Activated naive CD4-positive, alpha-beta T cell treated with anti-CD3 and anti-CD28 coated beads for 36 hours (primary cell): ENCODE data around the gene RNGTT. TPM values are rescaled to one million over a fixed set of nuclear protein-coding genes. Genes with fewer than 3 reads are reported as not detected.
"Not testable (repeated sequence)": the region's sequence is repeated elsewhere in the genome, so short reads cannot be mapped to it uniquely, and the experiment has no call there.

Experiments
- CTCF ChIA-PET: fragments of 350-600 bp; sonication (Branson Sonifier 250); formaldehyde crosslinking; loops from one replicate; lab custom pipeline; 2021; ENCODE audit warnings: antibody characterized with exemption; lab: Charles Lee
- DNase-seq: peaks from one replicate; pipeline ENCODE4 v3.0.0-alpha.2; 2020
- H3K27ac Mint-ChIP-seq: one replicate; pipeline ENCODE4 v1.8.0; 2021; ENCODE audit warnings: mild to moderate bottlenecking, mixed read lengths
- H3K27me3 Mint-ChIP-seq: one replicate; pipeline ENCODE4 v1.8.0; 2021; ENCODE audit warnings: low read depth, mixed read lengths
- H3K36me3 Mint-ChIP-seq: one replicate; pipeline ENCODE4 v1.8.0; 2021; ENCODE audit warnings: low read depth, mixed read lengths
- H3K4me1 Mint-ChIP-seq: one replicate; pipeline ENCODE4 v1.8.0; 2021; ENCODE audit warnings: low read depth, mixed read lengths
- H3K4me3 Mint-ChIP-seq: one replicate; pipeline ENCODE4 v1.8.0; 2021; ENCODE audit warnings: mild to moderate bottlenecking, moderate library complexity, mixed read lengths
- H3K9me3 Mint-ChIP-seq: one replicate; pipeline ENCODE4 v1.8.0; 2021; ENCODE audit warnings: mixed read lengths
- intact Hi-C: fragments of 100-400 bp; cut with micrococcal nuclease; formaldehyde crosslinking; loops from one replicate; pipeline ENCODE4 v1.15.1; 2023
- total RNA-seq, 2 experiments: library from RNA; stranded (reverse); gene quantifications; one replicate each; pipeline ENCODE4 v1.2.3, GENCODE V29; 2021

RNGTT gene
- total RNA-seq, 2 experiments from 2014 or later = 21.7 to 23.5 TPM

- intact Hi-C loops = no loop called here
- Mint-ChIP-seq H3K36me3 (peaks cover 29% of the 10 kb centered on the region), H3K4me3 (no peak overlapping the region), H3K9me3 (peaks cover 17% of the 10 kb centered on the region), H3K4me1 (peaks cover 6% of the 10 kb centered on the region), H3K27me3 (no peaks in the 10 kb centered on the region), H3K27ac (no peak overlapping the region)
- DNase-seq = no peak
- CTCF ChIA-PET = no interaction called here
These were observed 153.3 kb downstream of the RNGTT start for GRCh38 chr6:88810089-88810488.

GRCh38 chr6:88808381-88808780 lies 155.0 kb downstream of the RNGTT start:
- DNase-seq = no peak
- no peak overlapping the region for H3K27ac Mint-ChIP-seq
- peaks cover 33% of the 10 kb centered on the region for H3K36me3 Mint-ChIP-seq
- H3K9me3 Mint-ChIP-seq = peaks cover 17% of the 10 kb centered on the region
- no peaks in the 10 kb centered on the region for H3K27me3 Mint-ChIP-seq
- no peak overlapping the region for H3K4me3 Mint-ChIP-seq
- CTCF ChIA-PET = interaction anchor here (0.6 to 1.1 kb wide), 2 partner anchors 28 to 239 kb away, joined by 3 to 4 read pairs; no protein-coding TSS in a partner anchor
- H3K4me1 Mint-ChIP-seq = peaks cover 9% of the 10 kb centered on the region
- intact Hi-C loops = no loop called here

GRCh38 chr6:88807622-88808021 lies 155.8 kb downstream of the RNGTT start:
- Mint-ChIP-seq H3K9me3 (peaks cover 17% of the 10 kb centered on the region), H3K36me3 (peaks cover 38% of the 10 kb centered on the region), H3K4me3 (no peak overlapping the region), H3K4me1 (peaks cover 9% of the 10 kb centered on the region), H3K27ac (no peak overlapping the region), H3K27me3 (no peaks in the 10 kb centered on the region)
- CTCF ChIA-PET = interaction anchor here (1.1 kb wide), 1 partner anchor 27 kb away, joined by 3 read pairs; no protein-coding TSS in a partner anchor
- no peak for DNase-seq
- intact Hi-C loops = no loop called here

GRCh38 chr6:88806728-88807127 lies 156.7 kb downstream of the RNGTT start:
- Mint-ChIP-seq H3K4me3 (no peak overlapping the region), H3K4me1 (peaks cover 12% of the 10 kb centered on the region), H3K9me3 (peaks cover 17% of the 10 kb centered on the region), H3K27me3 (no peaks in the 10 kb centered on the region), H3K36me3 (peaks cover 43% of the 10 kb centered on the region), H3K27ac (no peak overlapping the region)
- no peak for DNase-seq
- CTCF ChIA-PET = no interaction called here
- intact Hi-C loops = no loop called here

- no peak overlapping the region for H3K4me3 Mint-ChIP-seq
- H3K36me3 Mint-ChIP-seq = peaks cover 44% of the 10 kb centered on the region
- CTCF ChIA-PET = no interaction called here
- no peaks in the 10 kb centered on the region for H3K27me3 Mint-ChIP-seq
- peaks cover 17% of the 10 kb centered on the region for H3K9me3 Mint-ChIP-seq
- no peak for DNase-seq
- peaks cover 12% of the 10 kb centered on the region for H3K4me1 Mint-ChIP-seq
- H3K27ac Mint-ChIP-seq = no peak overlapping the region
- intact Hi-C loops = no loop called here
These were observed 158.7 kb downstream of the RNGTT start for GRCh38 chr6:88804701-88805100.

- no peaks in the 10 kb centered on the region for H3K27me3 Mint-ChIP-seq
- no peaks in the 10 kb centered on the region for H3K36me3 Mint-ChIP-seq
- H3K4me1 Mint-ChIP-seq = no peaks in the 10 kb centered on the region
- no peak for DNase-seq
- H3K27ac Mint-ChIP-seq = no peak overlapping the region
- no peaks in the 10 kb centered on the region for H3K9me3 Mint-ChIP-seq
- H3K4me3 Mint-ChIP-seq = no peak overlapping the region
- CTCF ChIA-PET = no interaction called here
- intact Hi-C loops = loop anchor here (10.0 kb wide), 1 partner anchor 291 kb away; no protein-coding TSS in a partner anchor
These were observed 177.9 kb downstream of the RNGTT start for GRCh38 chr6:88785478-88785877.

GRCh38 chr6:88780714-88781389 lies 182.6 kb downstream of the RNGTT start:
- peaks cover 16% of the 10 kb centered on the region for H3K36me3 Mint-ChIP-seq
- no peaks in the 10 kb centered on the region for H3K27me3 Mint-ChIP-seq
- CTCF ChIA-PET = interaction anchor here (0.7 to 3.4 kb wide), 15 partner anchors 10 to 950 kb away, joined by 3 to 21 read pairs (median 3); no protein-coding TSS in a partner anchor
- no peak overlapping the region for H3K27ac Mint-ChIP-seq
- peaks cover 6% of the 10 kb centered on the region for H3K9me3 Mint-ChIP-seq
- peak; percentile 66 for DNase-seq
- peaks cover 5% of the 10 kb centered on the region for H3K4me1 Mint-ChIP-seq
- intact Hi-C loops = loop anchor here (1.0 to 10.0 kb wide), 5 partner anchors 89 to 1388 kb away; no protein-coding TSS in a partner anchor
- H3K4me3 Mint-ChIP-seq = no peak overlapping the region

- Mint-ChIP-seq H3K9me3 (peaks cover 6% of the 10 kb centered on the region), H3K36me3 (peaks cover 23% of the 10 kb centered on the region), H3K27me3 (no peaks in the 10 kb centered on the region), H3K27ac (no peak overlapping the region), H3K4me1 (peaks cover 12% of the 10 kb centered on the region), H3K4me3 (no peak overlapping the region)
- CTCF ChIA-PET = interaction anchor here (0.7 to 1.3 kb wide), 2 partner anchors 10 to 445 kb away, joined by 3 to 4 read pairs; no protein-coding TSS in a partner anchor
- no peak for DNase-seq
- intact Hi-C loops = loop anchor here (5.0 kb wide), 1 partner anchor 134 kb away; no protein-coding TSS in a partner anchor
These were observed 187.4 kb downstream of the RNGTT start for GRCh38 chr6:88775866-88776571.

- intact Hi-C loops, H3K9me3 Mint-ChIP-seq, H3K4me1 Mint-ChIP-seq, DNase-seq, H3K36me3 Mint-ChIP-seq, H3K27ac Mint-ChIP-seq, CTCF ChIA-PET, H3K27me3 Mint-ChIP-seq, H3K4me3 Mint-ChIP-seq: not testable (repeated sequence)
These were observed 195.3 kb downstream of the RNGTT start for GRCh38 chr6:88768114-88768513.

GRCh38 chr6:88764081-88764480 lies 199.3 kb downstream of the RNGTT start:
- H3K9me3 Mint-ChIP-seq = no peaks in the 10 kb centered on the region
- H3K36me3 Mint-ChIP-seq = peaks cover 11% of the 10 kb centered on the region
- DNase-seq = no peak
- CTCF ChIA-PET = no interaction called here
- no peaks in the 10 kb centered on the region for H3K27me3 Mint-ChIP-seq
- no peak overlapping the region for H3K4me3 Mint-ChIP-seq
- peaks cover 2% of the 10 kb centered on the region for H3K4me1 Mint-ChIP-seq
- intact Hi-C loops = no loop called here
- no peak overlapping the region for H3K27ac Mint-ChIP-seq

- no peak for DNase-seq
- H3K27ac Mint-ChIP-seq = no peak overlapping the region
- no peak overlapping the region for H3K4me3 Mint-ChIP-seq
- H3K36me3 Mint-ChIP-seq = peaks cover 7% of the 10 kb centered on the region
- CTCF ChIA-PET = interaction anchor here (0.6 kb wide), 1 partner anchor 52 kb away, joined by 6 read pairs; no protein-coding TSS in a partner anchor
- no peaks in the 10 kb centered on the region for H3K9me3 Mint-ChIP-seq
- H3K27me3 Mint-ChIP-seq = no peaks in the 10 kb centered on the region
- intact Hi-C loops = no loop called here
- H3K4me1 Mint-ChIP-seq = peaks cover 2% of the 10 kb centered on the region
These were observed 200.3 kb downstream of the RNGTT start for GRCh38 chr6:88763160-88763559.

GRCh38 chr6:88761237-88762031 lies 202.0 kb downstream of the RNGTT start:
- Mint-ChIP-seq H3K9me3 (no peaks in the 10 kb centered on the region), H3K27ac (no peak overlapping the region), H3K36me3 (peaks cover 12% of the 10 kb centered on the region), H3K27me3 (no peaks in the 10 kb centered on the region), H3K4me1 (peaks cover 2% of the 10 kb centered on the region), H3K4me3 (no peak overlapping the region)
- peak; percentile 7 for DNase-seq
- CTCF ChIA-PET = interaction anchor here (0.6 kb wide), 1 partner anchor 19 kb away, joined by 3 read pairs; no protein-coding TSS in a partner anchor
- intact Hi-C loops = no loop called here
